ENCODE measurements around the gene RBM18.

DNA sequence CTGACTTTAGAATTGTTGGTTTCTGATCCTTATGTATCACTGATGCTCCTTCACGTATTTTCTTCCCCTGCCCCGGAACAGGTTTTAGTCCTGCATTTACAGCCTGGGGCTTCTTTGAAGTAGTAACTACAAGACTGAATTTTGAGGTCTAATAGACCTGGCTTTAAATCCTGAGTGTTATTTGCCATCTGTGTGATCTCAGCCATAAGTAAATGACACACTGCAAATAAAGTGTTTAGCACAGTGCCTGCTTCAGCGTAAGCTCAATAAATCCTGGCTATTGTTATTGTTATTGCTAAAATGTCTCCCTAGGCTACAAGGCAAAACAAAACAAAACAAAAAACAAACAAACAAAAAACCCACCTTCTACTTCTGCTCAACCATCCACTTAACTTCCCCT is 20.3 kb downstream of the RBM18 start:
- TF ChIP-seq, protein P1, sequence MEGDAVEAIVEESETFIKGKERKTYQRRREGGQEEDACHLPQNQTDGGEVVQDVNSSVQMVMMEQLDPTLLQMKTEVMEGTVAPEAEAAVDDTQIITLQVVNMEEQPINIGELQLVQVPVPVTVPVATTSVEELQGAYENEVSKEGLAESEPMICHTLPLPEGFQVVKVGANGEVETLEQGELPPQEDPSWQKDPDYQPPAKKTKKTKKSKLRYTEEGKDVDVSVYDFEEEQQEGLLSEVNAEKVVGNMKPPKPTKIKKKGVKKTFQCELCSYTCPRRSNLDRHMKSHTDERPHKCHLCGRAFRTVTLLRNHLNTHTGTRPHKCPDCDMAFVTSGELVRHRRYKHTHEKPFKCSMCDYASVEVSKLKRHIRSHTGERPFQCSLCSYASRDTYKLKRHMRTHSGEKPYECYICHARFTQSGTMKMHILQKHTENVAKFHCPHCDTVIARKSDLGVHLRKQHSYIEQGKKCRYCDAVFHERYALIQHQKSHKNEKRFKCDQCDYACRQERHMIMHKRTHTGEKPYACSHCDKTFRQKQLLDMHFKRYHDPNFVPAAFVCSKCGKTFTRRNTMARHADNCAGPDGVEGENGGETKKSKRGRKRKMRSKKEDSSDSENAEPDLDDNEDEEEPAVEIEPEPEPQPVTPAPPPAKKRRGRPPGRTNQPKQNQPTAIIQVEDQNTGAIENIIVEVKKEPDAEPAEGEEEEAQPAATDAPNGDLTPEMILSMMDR (IDR thresholded peaks at IDR 0.05), result no peak
- TF ChIP-seq POLR2A (IDR thresholded peaks at IDR 0.05), result no peak

All from uterus (tissue), 2 donors.